IMR-90 (cell line): ENCODE data around the gene COPA. TPM values are rescaled to one million over a fixed set of nuclear protein-coding genes. Genes with fewer than 3 reads are reported as not detected.

Experiments
- ATAC-seq: fragments of 200-7000 bp; cut with Tn5 transposase; 2 replicates; pipeline ENCODE4 v1.9.1; 2020; ENCODE audit warnings: low read depth, mild to moderate bottlenecking, moderate library complexity
- BruUV-seq: library from RNA; stranded (reverse); fragments of 400-500 nt; replicated peaks from 2 replicates; lab custom pipeline; 2021; lab: Mats Ljungman, UMichigan
- CTCF ChIA-PET: fragments of 300-600 bp; formaldehyde crosslinking; extraction: SDS; loops from one replicate; lab custom pipeline; 2021; ENCODE audit warnings: antibody characterized with exemption; lab: Yijun Ruan, JAX
- POLR2A ChIA-PET: fragments of 300-600 bp; sonication (Branson Sonifier 250); formaldehyde crosslinking; loops from one replicate; lab custom pipeline; 2022; ENCODE audit warnings: antibody characterized with exemption; ENCODE audit not compliant: unreplicated experiment; lab: Charles Lee
- DNase-seq: peaks from one replicate; pipeline ENCODE4 v3.0.0; 2013
- H2AFZ ChIP-seq: replicated peaks from 2 replicates; pipeline ENCODE3; 2013; ENCODE audit warnings: low read length, mild to moderate bottlenecking; ENCODE audit not compliant: poor library complexity
- H2AK5ac ChIP-seq: 2 replicates; pipeline ENCODE4 v1.6.1; 2013; ENCODE audit warnings: low read depth, low read length, inconsistent platforms
- H2AK9ac ChIP-seq: replicated peaks from 2 replicates; pipeline ENCODE3; 2013; ENCODE audit warnings: mild to moderate bottlenecking, low read depth, low read length, moderate library complexity; ENCODE audit not compliant: poor library complexity
- H2BK120ac ChIP-seq: 2 replicates; pipeline ENCODE4 v1.6.1; 2013; ENCODE audit warnings: low read depth, low read length, inconsistent platforms
- H2BK15ac ChIP-seq: 3 replicates; pipeline ENCODE4 v1.6.1; 2013; ENCODE audit warnings: low read depth, low read length, inconsistent platforms
- H2BK20ac ChIP-seq: 2 replicates; pipeline ENCODE4 v1.6.1; 2013; ENCODE audit warnings: low read depth, mild to moderate bottlenecking, inconsistent platforms, low read length, moderate library complexity
- H2BK5ac ChIP-seq: 2 replicates; pipeline ENCODE4 v1.6.1; 2013; ENCODE audit warnings: mild to moderate bottlenecking, low read depth, low read length, inconsistent platforms; ENCODE audit not compliant: poor library complexity, severe bottlenecking
- H3K14ac ChIP-seq: replicated peaks from 2 replicates; pipeline ENCODE4 v1.6.1; 2013; ENCODE audit warnings: low read depth, low read length, inconsistent platforms
- H3K18ac ChIP-seq: 2 replicates; pipeline ENCODE4 v1.6.1; 2013; ENCODE audit warnings: low read depth, low read length, control low read depth
- H3K23ac ChIP-seq: 2 replicates; pipeline ENCODE4 v1.6.1; 2013; ENCODE audit warnings: low read depth, low read length, inconsistent platforms
- H3K27ac ChIP-seq: 2 replicates; pipeline ENCODE4 v1.5.1; 2013; ENCODE audit warnings: mild to moderate bottlenecking, control low read depth, low read length; ENCODE audit not compliant: insufficient read depth
- H3K27me3 ChIP-seq: 2 replicates; pipeline ENCODE4 v1.6.1; 2013; ENCODE audit warnings: low read length; ENCODE audit not compliant: control insufficient read depth, insufficient read depth
- H3K36me3 ChIP-seq: 2 replicates; pipeline ENCODE4 v1.6.1; 2013; ENCODE audit warnings: low read length, mixed read lengths; ENCODE audit not compliant: control insufficient read depth, insufficient read depth
- H3K4ac ChIP-seq: 2 replicates; pipeline ENCODE4 v1.6.1; 2013; ENCODE audit warnings: low read depth, low read length, inconsistent platforms
- H3K4me1 ChIP-seq: 2 replicates; pipeline ENCODE4 v1.6.1; 2013; ENCODE audit warnings: low read length, mixed read lengths; ENCODE audit not compliant: control insufficient read depth, insufficient read depth
- H3K4me2 ChIP-seq: 2 replicates; pipeline ENCODE4 v1.6.1; 2013; ENCODE audit warnings: low read depth, mild to moderate bottlenecking, control low read depth, low read length, moderate library complexity
- H3K4me3 ChIP-seq: 2 replicates; pipeline ENCODE4 v1.5.1; 2013; ENCODE audit warnings: low read depth, mild to moderate bottlenecking, control low read depth, low read length, moderate library complexity; ENCODE audit not compliant: insufficient read depth
- H3K56ac ChIP-seq: 2 replicates; pipeline ENCODE4 v1.6.1; 2013; ENCODE audit warnings: low read length, inconsistent platforms; ENCODE audit not compliant: insufficient read depth; ENCODE audit errors: extremely low read depth
- H3K79me1 ChIP-seq, 2 experiments: 2 replicates each; pipeline ENCODE4 v1.6.1; 2013; ENCODE audit warnings: low read length in 2 of 2, inconsistent platforms in 1 of 2, low read depth in 1 of 2
- H3K9ac ChIP-seq: 2 replicates; pipeline ENCODE4 v1.6.1; 2013; ENCODE audit warnings: low read depth, low read length, control low read depth
- H3K9me1 ChIP-seq: 2 replicates; pipeline ENCODE4 v1.6.1; 2013; ENCODE audit warnings: low read length, inconsistent platforms; ENCODE audit not compliant: insufficient read depth
- H3K9me3 ChIP-seq: 2 replicates; pipeline ENCODE4 v1.6.1; 2013; ENCODE audit warnings: low read length; ENCODE audit not compliant: control insufficient read depth, insufficient read depth
- H4K20me1 ChIP-seq: 2 replicates; pipeline ENCODE4 v1.6.1; 2013; ENCODE audit warnings: low read length, inconsistent platforms; ENCODE audit not compliant: insufficient read depth
- H4K5ac ChIP-seq: 2 replicates; pipeline ENCODE4 v1.6.1; 2013; ENCODE audit warnings: mild to moderate bottlenecking, low read depth, low read length, control low read depth
- H4K8ac ChIP-seq, 2 experiments: 2 replicates each; pipeline ENCODE4 v1.6.1; 2013; ENCODE audit warnings: low read depth in 2 of 2, low read length in 2 of 2, control low read depth in 1 of 2, inconsistent platforms in 1 of 2
- H4K91ac ChIP-seq: 2 replicates; pipeline ENCODE4 v1.6.1; 2013; ENCODE audit warnings: low read depth, low read length, inconsistent platforms; ENCODE audit not compliant: insufficient read depth
- CHD1 ChIP-seq: IDR thresholded peaks from 2 replicates; pipeline ENCODE4 v1.6.1; 2012; ENCODE audit warnings: low read depth, low read length, improper control_type of control experiment
- CTCF ChIP-seq: conservative IDR thresholded peaks from 2 replicates; pipeline ENCODE4 v1.5.1; 2012; ENCODE audit warnings: mild to moderate bottlenecking, low read depth, low read length, improper control_type of control experiment
- FOS ChIP-seq: fragments of 150-350 bp; IDR thresholded peaks from 2 replicates; pipeline ENCODE4 v1.6.1; 2016; ENCODE audit warnings: low read depth, low read length
- MAZ ChIP-seq: IDR thresholded peaks from 2 replicates; pipeline ENCODE4 v1.6.1; 2012; ENCODE audit warnings: low read depth, mild to moderate bottlenecking, low read length, improper control_type of control experiment, moderate library complexity, borderline replicate concordance
- NFE2L2 ChIP-seq: fragments of 150-350 bp; IDR thresholded peaks from 2 replicates; pipeline ENCODE4 v1.6.1; 2016; ENCODE audit warnings: low read depth, mild to moderate bottlenecking, low read length
- WGBS, 2 experiments: methylation state at CpG; one replicate each; pipeline versions ENCODE4 v1.1.5 to v1.1.7; 2013; ENCODE audit warnings: missing lambda C conversion rate in 2 of 2; ENCODE audit not compliant: insufficient read length in 1 of 2; ENCODE audit errors: extremely low coverage in 2 of 2; 5-methylcytosine and 5-hydroxymethylcytosine counted together
- dilution Hi-C: fragments of 300-500 bp; cut with HindIII; formaldehyde crosslinking; loops from one replicate; pipeline ENCODE4 v1.14.3; 2018; ENCODE audit warnings: low sequenced_read_pairs; ENCODE audit not compliant: unreplicated experiment
- in situ Hi-C: fragments of 300-500 bp; cut with MboI; formaldehyde crosslinking; loops from 3 replicates; pipeline ENCODE4 v1.14.3; 2019; ENCODE audit warnings: low sequenced_read_pairs, inconsistent platforms, mixed read lengths
- intact Hi-C: fragments of 100-400 bp; cut with micrococcal nuclease; formaldehyde crosslinking; loops from 2 replicates; pipeline ENCODE4 v1.10.0; 2022
- polyA plus RNA-seq, 3 experiments: library from polyadenylated mRNA; depleted of rRNA; stranded (reverse); fragments of >200 nt; gene quantifications; 2 replicates each; pipeline ENCODE4 v1.2.3, GENCODE V29; 2012; ENCODE audit warnings: low replicate concordance in 1 of 3
- total RNA-seq: library from RNA; depleted of rRNA; stranded (reverse); fragments of >200 nt; gene quantifications from 2 replicates; pipeline ENCODE4 v1.2.3, GENCODE V29; 2012

Gene COPA
- total and polyA plus RNA-seq, 2 of the 4 experiments (the other 2 are of a cell fraction): 204 to 436 TPM

GRCh38 chr1:160357286-160358002, 14.4 kb upstream of the COPA start:
- ChIA-PET POLR2A (no interaction called here), CTCF (interaction anchor here (1.3 kb wide), 1 partner anchor 19 kb away, joined by 5 read pairs; no protein-coding TSS in a partner anchor)
- peaks cover 57% of the 10 kb centered on the region for H3K36me3 ChIP-seq

More at GRCh38 chr1:160357286-160358002, 14.4 kb upstream of the COPA start:
- intact Hi-C loops: no loop called here
- Histone ChIP-seq H2BK5ac (no peak overlapping the region), H2BK120ac (no peak overlapping the region), H3K27me3 (no peaks in the 10 kb centered on the region), H2BK20ac (no peak overlapping the region), H3K4ac (no peak overlapping the region), H4K20me1 (no peaks in the 10 kb centered on the region; the same call in 1 of the 2 replicates), H3K79me1 (no peaks in the 10 kb centered on the region), H2BK15ac (no peak overlapping the region), H3K27ac (no peak overlapping the region), H3K56ac (no peak overlapping the region), H2AK5ac (no peak overlapping the region), H4K91ac (no peak overlapping the region), H2AFZ (no peak overlapping the region), H3K4me2 (no peak overlapping the region), H2AK9ac (no peak overlapping the region), H4K8ac (no peak overlapping the region), H3K9ac (no peak overlapping the region), H4K5ac (no peak overlapping the region), H3K9me3 (no peaks in the 10 kb centered on the region), H3K4me3 (no peak overlapping the region), H3K14ac (no peak overlapping the region), H3K4me1 (peaks cover 2% of the 10 kb centered on the region; the same call in 1 of the 2 replicates), H3K23ac (no peak overlapping the region), H3K18ac (no peak overlapping the region), H3K9me1 (no peaks in the 10 kb centered on the region; the same call in 1 of the 2 replicates)
- ATAC-seq (no peak), DNase-seq (no peak)
- in situ Hi-C loops: loop anchor here (10.0 kb wide), 1 partner anchor 263 kb away; the partner anchor contains the start of gene IGSF8
- no peak for TF ChIP-seq FOS
- no peak for TF ChIP-seq MAZ
- TF ChIP-seq NFE2L2: no peak
- no peak for TF ChIP-seq CHD1
- no peak for TF ChIP-seq CTCF
- dilution Hi-C loops: no loop called here
- no TSS peak for BruUV-seq
- WGBS, 2 experiments: no CpG with 5 or more reads among the region's 7 CpGs
